Upper lobe of left lung (tissue), 6 donors: Measurements from ENCODE around the gene RITA1. TPM values are rescaled to one million over a fixed set of nuclear protein-coding genes. Genes with fewer than 3 reads are reported as not detected.

Experiments used
- ATAC-seq, 2 donors: fragments of 200-7000 bp; cut with Tn5 transposase; one replicate each; pipeline ENCODE4 v1.9.1; 2022; ENCODE audit warnings: mild to moderate bottlenecking in 2 of 2, moderate library complexity in 2 of 2; ENCODE audit not compliant: low FRiP score in 2 of 2
- DNase-seq, 2 donors: peaks; one replicate each; pipeline ENCODE4 v3.0.0-alpha.2; 2019 to 2020
- H3K27ac ChIP-seq, 4 donors: fragments of 200-600 bp; sonication (generic); one replicate each; pipeline ENCODE4 v1.5.1; 2016 to 2019
- H3K27me3 ChIP-seq, 4 donors: fragments of 200-600 bp; sonication (generic); one replicate each; pipeline ENCODE4 v1.5.1; 2017 to 2019
- H3K36me3 ChIP-seq, 4 donors: fragments of 200-600 bp; sonication (generic); one replicate each; pipeline ENCODE4 v1.5.1; 2016 to 2019
- H3K4me1 ChIP-seq, 4 donors: fragments of 200-600 bp; sonication (generic); one replicate each; pipeline ENCODE4 v1.5.1; 2018 to 2019
- H3K4me3 ChIP-seq, 4 donors: fragments of 200-600 bp; sonication (generic); one replicate each; pipeline ENCODE4 v1.5.1; 2017 to 2019; ENCODE audit warnings: mild to moderate bottlenecking in 2 of 4, moderate library complexity in 1 of 4
- H3K9me3 ChIP-seq, 4 donors: fragments of 200-600 bp; sonication (generic); one replicate each; pipeline ENCODE4 v1.5.1; 2018 to 2019
- CTCF ChIP-seq, 6 experiments: fragments of 450-650 bp in 4 of 6; fragments of 200-600 bp in 2 of 6; sonication (generic) in 2 of 6; IDR thresholded peaks; one replicate each; pipeline ENCODE4 v1.5.1; 2016 to 2019; ENCODE audit warnings: antibody characterized with exemption in 6 of 6
- EP300 ChIP-seq, 4 donors: sonication (generic); formaldehyde crosslinking; IDR thresholded peaks; one replicate each; pipeline ENCODE4 v1.5.1; 2017; ENCODE audit warnings: antibody characterized with exemption in 4 of 4, control low read depth in 2 of 4
- POLR2A ChIP-seq, 4 donors: fragments of 450-650 bp; IDR thresholded peaks; one replicate each; pipeline ENCODE4 v1.5.1; 2016 to 2017; ENCODE audit warnings: antibody characterized with exemption in 4 of 4, mild to moderate bottlenecking in 2 of 4
- POLR2AphosphoS5 ChIP-seq, 2 donors: sonication (generic); formaldehyde crosslinking; IDR thresholded peaks; one replicate each; pipeline ENCODE4 v1.5.1; 2017; ENCODE audit warnings: antibody characterized with exemption in 2 of 2
- WGBS, 2 donors: methylation state at CpG; one replicate each; pipeline ENCODE4 v1.1.5; 2017 to 2018; 5-methylcytosine and 5-hydroxymethylcytosine counted together
- total RNA-seq, 6 donors: library from RNA; depleted of rRNA in 4 of 6; stranded (reverse); fragments of >200 nt in 4 of 6; gene quantifications; one replicate each; pipeline versions ENCODE4 v1.1.0 to v1.2.1, GENCODE V29; 2016 to 2021
- donor health status: DM: no; HTN: no; CAD: no; lungs with moderate emphysema.
- donor health status: DM: no; HTN: yes; CAD: no; lungs with severe emphysema.

The RITA1 gene
- total RNA-seq, 6 donors from 2014 or later = 11.5 to 25.2 (median 17.6) TPM

DNA sequence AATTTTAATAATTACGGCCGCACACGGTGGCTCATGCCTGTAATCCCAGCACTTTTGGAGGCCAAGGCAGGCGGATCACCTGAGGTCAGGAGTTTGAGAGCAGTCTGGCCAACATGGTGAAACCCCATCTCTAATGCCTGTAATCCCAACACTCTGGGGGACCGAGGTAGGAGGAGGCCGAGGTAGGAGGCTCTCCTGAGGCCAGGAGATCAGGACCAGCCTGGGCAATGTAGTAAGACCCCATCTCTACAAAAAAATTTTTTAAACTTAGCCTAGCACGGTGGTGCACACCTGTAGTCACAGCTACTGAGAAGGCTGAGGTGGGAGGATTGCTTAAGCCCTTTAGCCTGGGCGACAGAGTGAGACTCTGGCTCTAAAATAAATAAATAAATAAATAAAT, 41.6 kb upstream of the RITA1 start:
- Histone ChIP-seq H3K36me3 (no peaks in the 10 kb centered on the region), H3K4me3 (no peak overlapping the region), H3K27me3 (no peaks in the 10 kb centered on the region), H3K4me1 (no peaks in the 10 kb centered on the region), H3K9me3 (peaks cover 0 to 3% (median 0%) of the 10 kb centered on the region in 4 donors), H3K27ac (no peak overlapping the region)
- DNase-seq (no peak), ATAC-seq (no peak)
- WGBS, 2 donors = 90 to 95% methylated on average over 8 of the region's 8 CpGs
- TF ChIP-seq EP300 (IDR thresholded peaks at IDR 0.05) = no peak
- no peak for TF ChIP-seq POLR2AphosphoS5 (IDR thresholded peaks at IDR 0.05)
- no peak for TF ChIP-seq CTCF (IDR thresholded peaks at IDR 0.05)
- no peak for TF ChIP-seq POLR2A (IDR thresholded peaks at IDR 0.05)

DNA sequence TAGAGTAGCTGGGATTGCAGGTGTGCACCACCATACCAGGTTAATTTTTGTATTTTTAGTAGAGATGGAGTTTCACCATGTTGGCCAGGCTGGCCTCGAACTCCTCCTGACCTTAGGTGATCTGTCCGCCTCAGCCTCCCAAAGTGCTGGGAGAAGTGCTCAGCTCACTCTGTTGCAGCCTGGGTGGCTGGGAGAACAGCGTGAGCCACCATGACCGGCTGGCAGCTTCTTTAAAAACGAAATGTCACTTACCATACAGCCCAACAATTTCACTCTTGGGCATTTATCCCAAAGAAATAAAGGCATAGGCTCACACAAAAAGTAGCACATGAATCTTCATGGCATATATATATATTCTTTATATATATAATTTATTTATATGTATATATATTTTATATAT, 40.7 kb upstream of the RITA1 start:
- TF ChIP-seq EP300 (IDR thresholded peaks at IDR 0.05) (no peak), CTCF (IDR thresholded peaks at IDR 0.05) (no peak), POLR2AphosphoS5 (IDR thresholded peaks at IDR 0.05) (no peak), POLR2A (IDR thresholded peaks at IDR 0.05) (no peak)
- H3K36me3 ChIP-seq = no peaks in the 10 kb centered on the region
- H3K4me3 ChIP-seq = no peak overlapping the region
- 81 to 85% methylated on average over 5 of the region's 5 CpGs for WGBS, 2 donors
- H3K27ac ChIP-seq = no peak overlapping the region
- peaks cover 0 to 6% (median 0%) of the 10 kb centered on the region in 4 donors for H3K4me1 ChIP-seq
- H3K9me3 ChIP-seq = peaks cover 0 to 3% (median 0%) of the 10 kb centered on the region in 4 donors
- H3K27me3 ChIP-seq = no peaks in the 10 kb centered on the region
- ATAC-seq (no peak), DNase-seq (no peak)

- 68 to 72% methylated on average over 12 of the region's 12 CpGs for WGBS, 2 donors
- no peaks in the 10 kb centered on the region for H3K36me3 ChIP-seq
- DNase-seq = no peak
These were observed 39.6 kb upstream of the RITA1 start for GRCh38 chr12:113145720-113146551.

DNA sequence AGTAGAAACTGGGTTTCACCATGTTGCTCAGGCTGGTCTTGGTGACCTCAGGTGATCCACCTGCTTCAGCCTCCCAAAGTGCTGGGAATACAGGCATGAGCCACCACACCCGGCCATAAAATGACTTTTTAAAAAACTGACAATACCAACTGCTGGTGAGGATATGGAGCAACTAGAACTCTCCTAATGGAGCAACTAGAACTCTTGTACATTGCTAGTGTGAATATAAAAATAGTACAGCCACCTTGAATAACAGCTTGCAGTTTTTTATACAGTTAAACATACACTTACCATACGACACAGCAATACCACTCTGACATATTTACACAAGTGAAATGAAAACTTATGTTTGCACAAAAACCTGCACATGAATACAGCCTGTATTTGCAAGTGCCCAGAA, 38.5 kb upstream of the RITA1 start:
- DNase-seq (no peak), ATAC-seq (no peak)
- Histone ChIP-seq H3K36me3 (no peaks in the 10 kb centered on the region), H3K27me3 (peaks cover 0 to 6% (median 3%) of the 10 kb centered on the region in 4 donors), H3K4me3 (no peak overlapping the region), H3K9me3 (peaks cover 0 to 3% (median 0%) of the 10 kb centered on the region in 4 donors), H3K4me1 (peaks cover 0 to 6% (median 0%) of the 10 kb centered on the region in 4 donors), H3K27ac (no peak overlapping the region)
- 75 to 76% methylated on average over 2 of the region's 2 CpGs for WGBS, 2 donors
- no peak for TF ChIP-seq CTCF (IDR thresholded peaks at IDR 0.05)
- no peak for TF ChIP-seq POLR2A (IDR thresholded peaks at IDR 0.05)
- no peak for TF ChIP-seq POLR2AphosphoS5 (IDR thresholded peaks at IDR 0.05)
- no peak for TF ChIP-seq EP300 (IDR thresholded peaks at IDR 0.05)

More at GRCh38 chr12:113145720-113146551, 39.6 kb upstream of the RITA1 start:
- Histone ChIP-seq H3K9me3 (peaks cover 0 to 3% (median 0%) of the 10 kb centered on the region in 4 donors), H3K4me3 (no peak overlapping the region), H3K4me1 (peaks cover 0 to 6% (median 0%) of the 10 kb centered on the region in 4 donors), H3K27ac (no peak overlapping the region), H3K27me3 (peaks cover 0 to 6% (median 0%) of the 10 kb centered on the region in 4 donors)
- no peak for ATAC-seq
- TF ChIP-seq EP300 (IDR thresholded peaks at IDR 0.05) (no peak), POLR2AphosphoS5 (IDR thresholded peaks at IDR 0.05) (no peak), CTCF (IDR thresholded peaks at IDR 0.05) (no peak), POLR2A (IDR thresholded peaks at IDR 0.05) (no peak)
